Measurements from ENCODE around the gene ETDC.
"Not testable (repeated sequence)": the region's sequence is repeated elsewhere in the genome, so short reads cannot be mapped to it uniquely, and the experiment has no call there.

ETDC gene

GRCh38 chrX:135309430-135309923, at the start of gene ETDC:
ETDC (plus strand) TSS chrX:135309480; CDS start chrX:135309480, 0 bp downstream.
- Histone ChIP-seq H3K9me3 (ENCODE audit: control insufficient read depth in 5 of 5, low read length in 5 of 5) (peaks cover 0 to 9% (median 0%) of the 10 kb centered on the region in 5 donors), H3K4me3 (ENCODE audit: low read depth in 1 of 5, low read length in 5 of 5) (no peak within 1 kb of the TSS), H3K27ac (ENCODE audit: low read depth, low read length) (no peak within 1 kb of the TSS), H3K4me1 (ENCODE audit: control insufficient read depth in 5 of 5, insufficient read depth in 5 of 5, low read length in 5 of 5) (no peaks in the 10 kb centered on the region), H3K36me3 (ENCODE audit: control insufficient read depth in 5 of 5, insufficient read depth in 5 of 5, low read length in 5 of 5) (no peaks in the 10 kb centered on the region), H3K27me3 (ENCODE audit: control insufficient read depth in 5 of 5, insufficient read depth in 4 of 5, low read length in 5 of 5) (no peaks in the 10 kb centered on the region), H3K9ac (ENCODE audit: low read length in 5 of 5) (no peak within 1 kb of the TSS)

GRCh38 chrX:135260976-135261375, 48.3 kb upstream of the ETDC start:
- H3K4me1 ChIP-seq (ENCODE audit: control insufficient read depth in 5 of 5, insufficient read depth in 5 of 5, low read length in 5 of 5); H3K9ac ChIP-seq (ENCODE audit: low read length in 5 of 5); H3K36me3 ChIP-seq (ENCODE audit: control insufficient read depth in 5 of 5, insufficient read depth in 5 of 5, low read length in 5 of 5); H3K27ac ChIP-seq (ENCODE audit: low read depth, low read length); H3K4me3 ChIP-seq (ENCODE audit: low read depth in 1 of 5, low read length in 5 of 5); H3K27me3 ChIP-seq (ENCODE audit: control insufficient read depth in 5 of 5, insufficient read depth in 4 of 5, low read length in 5 of 5): not testable (repeated sequence)
- peaks cover 0 to 11% (median 0%) of the 10 kb centered on the region in 5 donors for H3K9me3 ChIP-seq (ENCODE audit: control insufficient read depth in 5 of 5, low read length in 5 of 5)

- not testable (repeated sequence) for H3K4me1 ChIP-seq (ENCODE audit: control insufficient read depth in 5 of 5, insufficient read depth in 5 of 5, low read length in 5 of 5); H3K27me3 ChIP-seq (ENCODE audit: control insufficient read depth in 5 of 5, insufficient read depth in 4 of 5, low read length in 5 of 5); H3K4me3 ChIP-seq (ENCODE audit: low read depth in 1 of 5, low read length in 5 of 5); H3K27ac ChIP-seq (ENCODE audit: low read depth, low read length); H3K36me3 ChIP-seq (ENCODE audit: control insufficient read depth in 5 of 5, insufficient read depth in 5 of 5, low read length in 5 of 5); H3K9ac ChIP-seq (ENCODE audit: low read length in 5 of 5)
- peaks cover 0 to 11% (median 7%) of the 10 kb centered on the region in 5 donors for H3K9me3 ChIP-seq (ENCODE audit: control insufficient read depth in 5 of 5, low read length in 5 of 5)
Observed at GRCh38 chrX:135263376-135263775, 45.9 kb upstream of the ETDC start.

- Histone ChIP-seq H3K4me3 (ENCODE audit: low read depth in 1 of 5, low read length in 5 of 5) (no peak overlapping the region), H3K9ac (ENCODE audit: low read length in 5 of 5) (no peak overlapping the region), H3K27ac (ENCODE audit: low read depth, low read length) (no peak overlapping the region), H3K27me3 (ENCODE audit: control insufficient read depth in 5 of 5, insufficient read depth in 4 of 5, low read length in 5 of 5) (no peaks in the 10 kb centered on the region), H3K9me3 (ENCODE audit: control insufficient read depth in 5 of 5, low read length in 5 of 5) (peaks cover 0 to 19% (median 11%) of the 10 kb centered on the region in 5 donors), H3K36me3 (ENCODE audit: control insufficient read depth in 5 of 5, insufficient read depth in 5 of 5, low read length in 5 of 5) (no peaks in the 10 kb centered on the region), H3K4me1 (ENCODE audit: control insufficient read depth in 5 of 5, insufficient read depth in 5 of 5, low read length in 5 of 5) (no peaks in the 10 kb centered on the region)
Observed at GRCh38 chrX:135264206-135264605, 45.1 kb upstream of the ETDC start.

- no peaks in the 10 kb centered on the region for H3K27me3 ChIP-seq (ENCODE audit: control insufficient read depth in 5 of 5, insufficient read depth in 4 of 5, low read length in 5 of 5)
- no peak overlapping the region for H3K4me3 ChIP-seq (ENCODE audit: low read depth in 1 of 5, low read length in 5 of 5)
- no peak overlapping the region for H3K27ac ChIP-seq (ENCODE audit: low read depth, low read length)
- H3K4me1 ChIP-seq (ENCODE audit: control insufficient read depth in 5 of 5, insufficient read depth in 5 of 5, low read length in 5 of 5) = no peaks in the 10 kb centered on the region
- H3K9me3 ChIP-seq (ENCODE audit: control insufficient read depth in 5 of 5, low read length in 5 of 5) = peaks cover 10 to 46% (median 16%) of the 10 kb centered on the region in 5 donors
- no peaks in the 10 kb centered on the region for H3K36me3 ChIP-seq (ENCODE audit: control insufficient read depth in 5 of 5, insufficient read depth in 5 of 5, low read length in 5 of 5)
- H3K9ac ChIP-seq (ENCODE audit: low read length in 5 of 5) = no peak overlapping the region
Observed at GRCh38 chrX:135273162-135273561, 36.1 kb upstream of the ETDC start.

GRCh38 chrX:135275973-135276372, 33.3 kb upstream of the ETDC start:
- H3K9me3 ChIP-seq (ENCODE audit: control insufficient read depth in 5 of 5, low read length in 5 of 5) = peaks cover 4 to 28% (median 11%) of the 10 kb centered on the region in 5 donors
- H3K4me1 ChIP-seq (ENCODE audit: control insufficient read depth in 5 of 5, insufficient read depth in 5 of 5, low read length in 5 of 5) = no peaks in the 10 kb centered on the region
- no peak overlapping the region for H3K4me3 ChIP-seq (ENCODE audit: low read depth in 1 of 5, low read length in 5 of 5)
- H3K36me3 ChIP-seq (ENCODE audit: control insufficient read depth in 5 of 5, insufficient read depth in 5 of 5, low read length in 5 of 5) = no peaks in the 10 kb centered on the region
- H3K9ac ChIP-seq (ENCODE audit: low read length in 5 of 5) = no peak overlapping the region
- no peak overlapping the region for H3K27ac ChIP-seq (ENCODE audit: low read depth, low read length)
- no peaks in the 10 kb centered on the region for H3K27me3 ChIP-seq (ENCODE audit: control insufficient read depth in 5 of 5, insufficient read depth in 4 of 5, low read length in 5 of 5)

GRCh38 chrX:135287266-135287823, 21.9 kb upstream of the ETDC start:
- H3K36me3 ChIP-seq (ENCODE audit: control insufficient read depth in 5 of 5, insufficient read depth in 5 of 5, low read length in 5 of 5) = peaks cover 5 to 20% (median 6%) of the 10 kb centered on the region in 5 donors
- no peak overlapping the region for H3K9ac ChIP-seq (ENCODE audit: low read length in 5 of 5)
- peaks cover 0 to 2% (median 0%) of the 10 kb centered on the region in 5 donors for H3K4me1 ChIP-seq (ENCODE audit: control insufficient read depth in 5 of 5, insufficient read depth in 5 of 5, low read length in 5 of 5)
- H3K27ac ChIP-seq (ENCODE audit: low read depth, low read length) = no peak overlapping the region
- H3K27me3 ChIP-seq (ENCODE audit: control insufficient read depth in 5 of 5, insufficient read depth in 4 of 5, low read length in 5 of 5) = peaks cover 0 to 5% (median 0%) of the 10 kb centered on the region in 5 donors
- H3K4me3 ChIP-seq (ENCODE audit: low read depth in 1 of 5, low read length in 5 of 5) = peak overlapping the region in 4 of 5 donors; percentile 3 to 45 (median 22)
- peaks cover 31 to 73% (median 70%) of the 10 kb centered on the region in 5 donors for H3K9me3 ChIP-seq (ENCODE audit: control insufficient read depth in 5 of 5, low read length in 5 of 5)

GRCh38 chrX:135295238-135295943, 13.9 kb upstream of the ETDC start:
- peak overlapping the region in 1 of 5 donors; percentile 19 for H3K9ac ChIP-seq (ENCODE audit: low read length in 5 of 5)
- peaks cover 0 to 8% (median 5%) of the 10 kb centered on the region in 5 donors for H3K4me1 ChIP-seq (ENCODE audit: control insufficient read depth in 5 of 5, insufficient read depth in 5 of 5, low read length in 5 of 5)
- no peak overlapping the region for H3K27ac ChIP-seq (ENCODE audit: low read depth, low read length)
- H3K9me3 ChIP-seq (ENCODE audit: control insufficient read depth in 5 of 5, low read length in 5 of 5) = peaks cover 0 to 17% (median 8%) of the 10 kb centered on the region in 5 donors
- H3K36me3 ChIP-seq (ENCODE audit: control insufficient read depth in 5 of 5, insufficient read depth in 5 of 5, low read length in 5 of 5) = peaks cover 0 to 8% (median 4%) of the 10 kb centered on the region in 5 donors
- H3K27me3 ChIP-seq (ENCODE audit: control insufficient read depth in 5 of 5, insufficient read depth in 4 of 5, low read length in 5 of 5) = peaks cover 0 to 10% (median 2%) of the 10 kb centered on the region in 5 donors
- H3K4me3 ChIP-seq (ENCODE audit: low read depth in 1 of 5, low read length in 5 of 5) = peak overlapping the region in 4 of 5 donors; percentile 32 to 54 (median 40)

GRCh38 chrX:135295944-135296305, 13.4 kb upstream of the ETDC start:
- peaks cover 0 to 8% (median 4%) of the 10 kb centered on the region in 5 donors for H3K36me3 ChIP-seq (ENCODE audit: control insufficient read depth in 5 of 5, insufficient read depth in 5 of 5, low read length in 5 of 5)
- H3K4me3 ChIP-seq (ENCODE audit: low read depth in 1 of 5, low read length in 5 of 5) = peak overlapping the region in 4 of 5 donors; percentile 32 to 54 (median 40)
- no peak overlapping the region for H3K9ac ChIP-seq (ENCODE audit: low read length in 5 of 5)
- H3K27ac ChIP-seq (ENCODE audit: low read depth, low read length) = no peak overlapping the region
- peaks cover 0 to 8% (median 5%) of the 10 kb centered on the region in 5 donors for H3K4me1 ChIP-seq (ENCODE audit: control insufficient read depth in 5 of 5, insufficient read depth in 5 of 5, low read length in 5 of 5)
- peaks cover 0 to 15% (median 5%) of the 10 kb centered on the region in 5 donors for H3K9me3 ChIP-seq (ENCODE audit: control insufficient read depth in 5 of 5, low read length in 5 of 5)
- peaks cover 0 to 10% (median 2%) of the 10 kb centered on the region in 5 donors for H3K27me3 ChIP-seq (ENCODE audit: control insufficient read depth in 5 of 5, insufficient read depth in 4 of 5, low read length in 5 of 5)

GRCh38 chrX:135302269-135302873, 6.9 kb upstream of the ETDC start:
- Histone ChIP-seq H3K4me1 (ENCODE audit: control insufficient read depth in 5 of 5, insufficient read depth in 5 of 5, low read length in 5 of 5) (no peaks in the 10 kb centered on the region), H3K36me3 (ENCODE audit: control insufficient read depth in 5 of 5, insufficient read depth in 5 of 5, low read length in 5 of 5) (no peaks in the 10 kb centered on the region), H3K4me3 (ENCODE audit: low read depth in 1 of 5, low read length in 5 of 5) (no peak overlapping the region), H3K9me3 (ENCODE audit: control insufficient read depth in 5 of 5, low read length in 5 of 5) (no peaks in the 10 kb centered on the region), H3K27ac (ENCODE audit: low read depth, low read length) (no peak overlapping the region), H3K27me3 (ENCODE audit: control insufficient read depth in 5 of 5, insufficient read depth in 4 of 5, low read length in 5 of 5) (no peaks in the 10 kb centered on the region), H3K9ac (ENCODE audit: low read length in 5 of 5) (no peak overlapping the region)
